K562 (cell line): ENCODE data around the gene SIT1. TPM values are rescaled to one million over a fixed set of nuclear protein-coding genes. Genes with fewer than 3 reads are reported as not detected.

Experiments used
- ATF6 ChIP-seq: sonication (generic); formaldehyde crosslinking; IDR thresholded peaks from 2 replicates; pipeline ENCODE4 v1.4.0; 2020; ENCODE audit warnings: mild to moderate bottlenecking, missing genetic modification reagents
- FOXP4 ChIP-seq: sonication (generic); formaldehyde crosslinking; IDR thresholded peaks from 2 replicates; pipeline ENCODE4 v1.8.0; 2022; ENCODE audit warnings: mild to moderate bottlenecking, missing genetic modification reagents, borderline replicate concordance
- JUN ChIP-seq, 2 experiments: sonication (generic) in 1 of 2; formaldehyde crosslinking in 1 of 2; IDR thresholded peaks; 2 replicates each; pipeline versions ENCODE4 v1.6.1 to v1.8.0; 2012 to 2022; ENCODE audit warnings: borderline replicate concordance in 2 of 2, mild to moderate bottlenecking in 2 of 2, improper control_type of control experiment in 1 of 2, low read depth in 1 of 2, low read length in 1 of 2, missing genetic modification reagents in 1 of 2
- PTTG1 ChIP-seq: fragments of 450-650 bp; IDR thresholded peaks from 2 replicates; pipeline ENCODE4 v1.6.1; 2016; ENCODE audit warnings: low read depth, mild to moderate bottlenecking, missing genetic modification characterization, missing compliant biosample characterization
- RNF2 ChIP-seq: sonication (generic); IDR thresholded peaks from 2 replicates; pipeline ENCODE4 v1.6.1; 2016
- USF2 ChIP-seq: sonication (generic); formaldehyde crosslinking; IDR thresholded peaks from 2 replicates; pipeline ENCODE4 v1.5.0; 2020; ENCODE audit warnings: missing genetic modification reagents
- ZFP91 ChIP-seq: sonication (generic); formaldehyde crosslinking; IDR thresholded peaks from 2 replicates; pipeline ENCODE4 v1.8.0; 2022; ENCODE audit warnings: mild to moderate bottlenecking, missing genetic modification reagents
- ZNF395 ChIP-seq: fragments of 200-800 bp; sonication (Bioruptor generic); IDR thresholded peaks from 2 replicates; pipeline ENCODE4 v1.6.1; 2017; ENCODE audit warnings: missing genetic modification characterization, missing compliant biosample characterization
- polyA plus RNA-seq, 8 experiments: library from polyadenylated mRNA; depleted of rRNA in 4 of 8; stranded (reverse) in 5 of 8; unstranded in 3 of 8; fragments of >200 nt; fragmentation: Nextera tagmentation in 2 of 8; fragmentation: Illumina TruSeq in 1 of 8; extraction: Ambion mirVana in 2 of 8; extraction: Trizol in 1 of 8; gene quantifications; 2 replicates each; pipeline versions ENCODE4 v1.2.1 to v1.2.3, GENCODE V29; 2011 to 2014; ENCODE audit warnings: inconsistent platforms in 1 of 8, missing spikeins in 1 of 8
- total RNA-seq, 7 experiments: library from RNA; depleted of rRNA in 6 of 7; stranded (reverse); fragments of >200 nt in 6 of 7; fragmentation: Illumina TruSeq in 2 of 7; extraction: Trizol in 2 of 7; gene quantifications; 2 replicates each; pipeline versions ENCODE4 v1.2.1 to v1.2.3, GENCODE V29; 2011 to 2021; ENCODE audit warnings: low replicate concordance in 1 of 7
- TF ChIP-seq, protein P1 (sequence below), 2 experiments: fragments of 200-800 bp in 1 of 2; sonication (Bioruptor generic) in 1 of 2; sonication (generic) in 1 of 2; formaldehyde crosslinking in 1 of 2; IDR thresholded peaks in 1 of 2; conservative IDR thresholded peaks in 1 of 2; 2 replicates each; pipeline versions ENCODE4 v1.5.0 to v1.6.1; 2016 to 2020; ENCODE audit warnings: missing compliant biosample characterization in 1 of 2, missing genetic modification characterization in 1 of 2, missing genetic modification reagents in 1 of 2

Gene SIT1
- total and polyA plus RNA-seq, 9 of the 15 experiments (the other 6 are each of a cell fraction or from before 2014, with no cell fraction given): not detected

- 0 out of 2 replicates have a peak, but pooled peaks have one; percentile 30 for TF ChIP-seq FOXP4 (CRISPR knock-in tag)
- TF ChIP-seq PTTG1 (tag): no peak
- TF ChIP-seq RNF2: peak; percentile 93
- TF ChIP-seq, protein P1, sequence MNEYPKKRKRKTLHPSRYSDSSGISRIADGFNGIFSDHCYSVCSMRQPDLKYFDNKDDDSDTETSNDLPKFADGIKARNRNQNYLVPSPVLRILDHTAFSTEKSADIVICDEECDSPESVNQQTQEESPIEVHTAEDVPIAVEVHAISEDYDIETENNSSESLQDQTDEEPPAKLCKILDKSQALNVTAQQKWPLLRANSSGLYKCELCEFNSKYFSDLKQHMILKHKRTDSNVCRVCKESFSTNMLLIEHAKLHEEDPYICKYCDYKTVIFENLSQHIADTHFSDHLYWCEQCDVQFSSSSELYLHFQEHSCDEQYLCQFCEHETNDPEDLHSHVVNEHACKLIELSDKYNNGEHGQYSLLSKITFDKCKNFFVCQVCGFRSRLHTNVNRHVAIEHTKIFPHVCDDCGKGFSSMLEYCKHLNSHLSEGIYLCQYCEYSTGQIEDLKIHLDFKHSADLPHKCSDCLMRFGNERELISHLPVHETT (CRISPR knock-in tag; conservative IDR thresholded peaks at IDR 0.05 in 1 of 2, IDR thresholded peaks at IDR 0.05 in 1 of 2): peak in 1 of 2 experiments; percentile 63; a peak in 1 of 4 replicates
- peak; percentile 29; the same call in 1 of the 2 replicates for TF ChIP-seq USF2
- TF ChIP-seq ZFP91 (CRISPR knock-in tag): no peak
- TF ChIP-seq JUN (IDR thresholded peaks at IDR 0.05; ENCODE audit: borderline replicate concordance, low read depth, low read length): peak; percentile 34; the same call in 1 of the 2 replicates
- TF ChIP-seq JUN (CRISPR knock-in tag; IDR thresholded peaks at IDR 0.05; ENCODE audit: borderline replicate concordance): no peak
- TF ChIP-seq ZNF395: no peak; the same call in none of the 2 replicates
- peak; percentile 82; the same call in 1 of the 2 replicates for TF ChIP-seq ATF6 (CRISPR knock-in tag)
Measured at GRCh38 chr9:35657546-35658136, 6.9 kb upstream of the SIT1 start, which contains the start of gene RMRP (continued).
